HG03025 (cell line): ENCODE results near the gene CES4A.
"Not testable (repeated sequence)": the region's sequence is repeated elsewhere in the genome, so short reads cannot be mapped to it uniquely, and the experiment has no call there.

Experiments used
- ATAC-seq: cut with Tn5 transposase; IDR thresholded peaks from one replicate; pipeline ENCODE4 v1.9.1; 2021; ENCODE audit warnings: mild to moderate bottlenecking, moderate library complexity; ENCODE audit not compliant: unreplicated experiment, low FRiP score

Gene CES4A

DNA sequence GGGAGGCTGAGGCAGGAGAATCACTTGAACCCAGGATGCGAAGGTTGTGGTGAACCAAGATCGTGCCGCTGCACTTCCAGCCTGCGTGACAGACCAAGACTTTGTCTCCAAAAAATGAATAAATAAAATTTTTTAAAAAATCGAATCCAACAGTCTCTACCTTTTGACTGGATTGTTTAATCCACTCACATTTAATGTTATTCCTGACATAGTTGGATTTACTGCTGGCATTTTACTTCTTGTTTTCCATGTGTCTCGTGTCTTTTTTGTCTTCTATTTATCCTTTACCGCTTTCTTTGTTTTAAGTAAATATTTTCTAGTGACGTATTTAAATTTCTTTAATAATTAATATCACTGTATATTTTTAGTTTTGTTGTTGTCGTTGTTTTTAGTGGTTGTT is 5.4 kb upstream of the CES4A start:
- no peak for ATAC-seq

- ATAC-seq = no peak
Measured at GRCh38 chr16:66984892-66985311, 3.5 kb upstream of the CES4A start.

- ATAC-seq = no peak
Measured at GRCh38 chr16:66986559-66986958, 1.8 kb upstream of the CES4A start.

GRCh38 chr16:66991545-66992077 is 3.2 kb downstream of the CES4A start:
- no peak for ATAC-seq

- not testable (repeated sequence) for ATAC-seq
Measured at GRCh38 chr16:66993558-66993957, 5.2 kb downstream of the CES4A start.

DNA sequence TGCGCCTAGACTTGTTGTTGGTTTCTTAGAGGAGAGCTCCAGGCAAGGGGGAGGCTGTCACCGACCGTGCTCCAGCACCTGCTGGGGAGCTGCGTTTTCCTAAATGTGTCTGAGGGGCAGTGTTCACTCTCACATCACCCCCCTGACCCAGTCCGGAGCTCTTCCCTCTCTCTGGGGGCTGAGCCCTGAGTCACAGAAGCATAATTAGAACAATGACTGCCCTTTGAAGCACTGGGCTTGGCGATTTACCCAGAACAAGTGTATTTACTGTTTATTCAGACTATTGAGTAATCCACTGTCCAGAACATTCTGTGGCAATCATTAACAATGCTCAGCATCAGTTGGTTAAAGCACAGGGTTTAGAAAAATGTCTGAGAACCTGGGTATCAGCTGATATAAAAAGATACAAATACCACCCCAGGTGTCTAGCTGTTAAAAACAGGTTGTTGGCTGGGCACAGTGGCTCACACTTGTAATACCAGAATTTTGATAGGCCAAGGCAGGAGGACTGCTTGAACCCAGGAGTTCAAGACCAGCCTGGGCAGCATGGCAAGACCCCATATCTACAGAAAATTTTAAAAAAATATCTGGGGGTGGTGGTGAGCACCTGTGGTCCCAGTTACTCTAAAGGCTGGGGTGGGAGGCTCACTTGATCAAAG is 8.1 kb downstream of the CES4A start:
- no peak for ATAC-seq

DNA sequence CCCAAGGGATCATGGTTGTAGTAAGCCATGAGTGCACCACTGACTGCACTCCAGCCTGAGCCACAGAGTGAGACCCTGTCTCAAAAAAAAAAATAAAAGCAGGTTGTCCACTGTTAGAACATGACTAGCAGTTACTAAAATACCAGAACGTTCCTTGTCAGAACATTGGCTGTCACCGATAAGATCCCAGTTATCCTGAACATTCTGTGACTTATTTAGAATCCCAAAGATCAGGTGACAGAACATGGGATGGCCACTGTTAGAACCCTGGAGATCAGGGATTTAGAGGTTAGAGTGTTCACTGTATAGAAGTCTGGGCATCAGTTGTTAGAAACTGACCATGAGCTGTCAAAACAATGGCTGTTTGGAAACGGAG is 8.6 kb downstream of the CES4A start:
- no peak for ATAC-seq

DNA sequence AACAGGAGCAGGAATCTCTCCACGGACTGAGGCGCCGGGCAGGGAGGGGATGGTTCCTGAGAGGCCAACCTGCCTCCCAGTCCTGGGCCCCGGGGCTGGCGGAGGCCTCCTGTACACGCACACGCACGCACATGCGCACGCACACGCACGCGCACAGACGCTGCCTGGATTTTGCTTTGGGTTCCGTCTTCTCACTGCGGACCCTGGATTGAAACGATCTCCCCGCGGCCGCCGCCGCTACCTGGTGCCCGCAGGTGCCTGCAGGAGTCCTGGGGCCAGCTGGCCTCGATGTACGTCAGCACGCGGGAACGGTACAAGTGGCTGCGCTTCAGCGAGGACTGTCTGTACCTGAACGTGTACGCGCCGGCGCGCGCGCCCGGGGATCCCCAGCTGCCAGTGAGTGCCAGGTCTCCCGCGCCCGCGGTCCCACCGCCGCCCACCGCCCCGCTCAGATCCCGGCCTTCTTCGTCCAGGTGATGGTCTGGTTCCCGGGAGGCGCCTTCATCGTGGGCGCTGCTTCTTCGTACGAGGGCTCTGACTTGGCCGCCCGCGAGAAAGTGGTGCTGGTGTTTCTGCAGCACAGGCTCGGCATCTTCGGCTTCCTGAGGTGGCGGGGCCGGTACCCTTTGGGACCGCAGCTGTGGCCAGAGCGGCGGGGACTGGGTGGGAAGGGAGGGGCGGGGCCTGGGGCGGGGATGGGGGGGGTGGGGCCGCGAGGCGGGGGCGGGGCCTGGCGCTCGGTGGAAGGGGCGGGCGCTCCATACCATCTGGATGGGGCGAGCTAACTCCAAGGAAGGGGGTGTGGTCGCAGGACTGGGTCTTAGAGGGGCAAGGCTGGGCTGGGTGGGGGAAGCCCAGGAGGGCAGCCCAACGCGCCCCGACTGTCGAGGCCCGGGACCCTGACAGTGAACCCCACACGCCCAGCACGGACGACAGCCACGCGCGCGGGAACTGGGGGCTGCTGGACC is 12.3 kb downstream of the CES4A start:
- no peak for ATAC-seq

- ATAC-seq = no peak
Measured at GRCh38 chr16:67001726-67002125, 13.3 kb downstream of the CES4A start.

- no peak for ATAC-seq
Measured at GRCh38 chr16:67006930-67007658, 18.7 kb downstream of the CES4A start.

DNA sequence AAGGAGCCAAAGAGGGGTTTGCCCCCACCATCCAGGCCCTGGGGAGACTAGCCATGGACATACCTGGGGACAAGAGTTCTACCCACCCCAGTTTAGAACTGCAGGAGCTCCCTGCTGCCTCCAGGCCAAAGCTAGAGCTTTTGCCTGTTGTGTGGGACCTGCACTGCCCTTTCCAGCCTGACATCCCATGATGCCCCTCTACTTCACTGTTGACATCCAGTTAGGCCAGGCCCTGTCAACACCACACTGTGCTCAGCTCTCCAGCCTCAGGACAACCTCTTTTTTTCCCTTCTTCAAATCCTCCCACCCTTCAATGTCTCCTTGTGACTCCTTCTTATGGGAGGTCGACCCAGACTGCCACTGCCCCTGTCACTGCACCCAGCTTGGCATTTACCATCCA is 20.8 kb downstream of the CES4A start:
- no peak for ATAC-seq

- no peak for ATAC-seq
Measured at GRCh38 chr16:67011274-67011673, 22.9 kb downstream of the CES4A start.

- no peak for ATAC-seq
Measured at GRCh38 chr16:67013233-67013822, 24.9 kb downstream of the CES4A start.

- ATAC-seq = no peak
Measured at GRCh38 chr16:67013823-67014633, 25.6 kb downstream of the CES4A start.

- no peak for ATAC-seq
Measured at GRCh38 chr16:67014634-67015312, 26.4 kb downstream of the CES4A start.

- no peak for ATAC-seq
Measured at GRCh38 chr16:67015313-67015731, 26.9 kb downstream of the CES4A start.

GRCh38 chr16:67016143-67016542 is 27.8 kb downstream of the CES4A start:
- no peak for ATAC-seq

DNA sequence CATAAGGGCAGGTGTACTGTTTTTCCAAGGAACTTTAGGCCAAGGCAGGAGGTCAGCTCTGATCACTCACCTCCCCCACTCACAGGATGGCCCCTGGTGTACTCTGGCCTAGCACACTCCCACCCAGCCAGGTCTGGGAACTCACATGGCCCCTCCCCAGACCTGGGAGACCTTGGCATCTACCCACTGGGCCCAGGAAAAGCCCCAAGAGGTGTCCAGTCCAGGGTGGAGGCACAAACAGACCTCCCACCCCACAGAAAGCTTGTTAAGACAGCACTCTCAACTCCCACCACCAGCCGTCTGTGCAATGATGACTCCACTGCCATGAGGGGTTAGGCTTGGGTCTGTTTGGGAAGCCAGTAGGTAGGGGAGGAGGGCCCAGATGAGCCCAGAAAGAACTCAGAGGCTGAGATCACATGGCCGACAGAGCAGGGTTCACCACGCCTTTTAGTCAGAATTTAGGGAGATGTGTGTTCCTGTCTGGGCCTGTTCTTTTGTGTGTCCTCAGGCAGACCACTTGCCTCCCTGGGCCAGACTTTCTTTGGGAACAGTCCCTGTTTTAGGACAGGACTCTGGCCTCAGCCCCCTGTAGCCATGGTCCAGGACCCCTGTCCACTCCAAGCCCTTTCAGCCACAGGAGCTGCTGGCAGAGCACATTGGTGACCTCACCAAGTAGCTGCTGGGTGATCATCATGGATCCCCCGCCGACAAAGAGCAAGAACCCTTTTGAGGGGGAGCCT is 28.5 kb downstream of the CES4A start:
- ATAC-seq = no peak

- ATAC-seq = no peak
Measured at GRCh38 chr16:67017421-67017750, 29.0 kb downstream of the CES4A start.
